ENCODE measurements around the gene NOM1.

DNA sequence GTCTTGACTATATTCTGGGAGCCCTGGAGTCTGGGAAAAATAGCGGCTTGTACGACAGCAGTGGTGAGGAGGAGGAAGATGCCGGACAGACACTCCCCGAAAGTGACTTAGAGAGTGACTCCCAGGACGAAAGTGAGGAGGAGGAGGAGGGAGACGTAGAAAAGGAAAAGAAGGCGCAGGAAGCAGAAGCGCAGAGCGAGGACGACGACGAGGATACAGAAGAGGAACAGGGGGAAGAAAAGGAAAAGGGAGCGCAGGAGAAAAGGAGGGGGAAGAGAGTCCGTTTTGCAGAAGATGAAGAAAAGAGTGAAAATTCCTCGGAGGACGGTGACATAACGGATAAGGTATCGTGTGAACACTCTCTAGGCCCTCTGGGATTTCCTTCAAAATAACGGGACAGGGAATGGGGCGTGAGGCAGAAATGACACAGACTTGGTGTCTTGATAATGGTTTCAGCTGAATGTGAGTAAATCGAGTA, 908 bp downstream of the NOM1 start:
- no peak for TF ChIP-seq HDGF (IDR thresholded peaks at IDR 0.05; ENCODE audit: borderline replicate concordance)
- no peak for TF ChIP-seq SP1 (IDR thresholded peaks at IDR 0.05)

Measured in HEK293T (cell line).